Erythroblast (primary cell): ENCODE measurements around the gene PHLDB3.
"Not testable (repeated sequence)": the region's sequence is repeated elsewhere in the genome, so short reads cannot be mapped to it uniquely, and the experiment has no call there.

Experiments used
- DNase-seq, 2 experiments: peaks; one replicate each; lab custom pipeline; 2025; lab: John Stamatoyannopoulos, UW
- GATA1 ChIP-seq: IDR thresholded peaks from 2 replicates; pipeline ENCODE4 v1.6.1; 2011; ENCODE audit warnings: low read depth, mild to moderate bottlenecking, control low read depth, low read length, moderate library complexity
- POLR2A ChIP-seq: IDR thresholded peaks from 2 replicates; pipeline ENCODE4 v1.6.1; 2011; ENCODE audit warnings: mild to moderate bottlenecking, low read length

Gene PHLDB3

GRCh38 chr19:43446746-43447489 lies 57.6 kb downstream of the PHLDB3 start:
- TF ChIP-seq GATA1 (no peak), POLR2A (no peak)
- peak; percentile 75 to 88 for DNase-seq

GRCh38 chr19:43445426-43445825 lies 59.1 kb downstream of the PHLDB3 start:
- DNase-seq, result no peak
- no peak for TF ChIP-seq GATA1
- TF ChIP-seq POLR2A, result no peak

GRCh38 chr19:43444531-43445287 lies 59.8 kb downstream of the PHLDB3 start:
- TF ChIP-seq POLR2A, result no peak
- TF ChIP-seq GATA1, result no peak
- peak; percentile 72 to 87 for DNase-seq

- DNase-seq, result not testable (repeated sequence)
Observed at GRCh38 chr19:43444091-43444490, 60.5 kb downstream of the PHLDB3 start.

GRCh38 chr19:43441716-43442115 lies 62.8 kb downstream of the PHLDB3 start:
- no peak for TF ChIP-seq GATA1
- TF ChIP-seq POLR2A, result no peak
- DNase-seq, result no peak

GRCh38 chr19:43439709-43440063 lies 64.9 kb downstream of the PHLDB3 start:
- DNase-seq, result no peak
- TF ChIP-seq GATA1 (no peak), POLR2A (no peak)

- TF ChIP-seq POLR2A (no peak), GATA1 (no peak)
- DNase-seq, result peak in 1 of 2 experiments; percentile 11
Observed at GRCh38 chr19:43439032-43439708, 65.4 kb downstream of the PHLDB3 start.

- peak; percentile 27 to 63 for DNase-seq
Observed at GRCh38 chr19:43438291-43439031, 66.1 kb downstream of the PHLDB3 start.

GRCh38 chr19:43437712-43438111 lies 66.8 kb downstream of the PHLDB3 start:
- no peak for DNase-seq
- TF ChIP-seq POLR2A (no peak), GATA1 (no peak)

More at GRCh38 chr19:43438291-43439031, 66.1 kb downstream of the PHLDB3 start:
- TF ChIP-seq GATA1, result no peak
- no peak for TF ChIP-seq POLR2A

GRCh38 chr19:43437284-43437683 lies 67.3 kb downstream of the PHLDB3 start:
- DNase-seq, result not testable (repeated sequence)

GRCh38 chr19:43435775-43436174 lies 68.8 kb downstream of the PHLDB3 start:
- DNase-seq, result no peak
- TF ChIP-seq GATA1 (no peak), POLR2A (no peak)

GRCh38 chr19:43433689-43434088 lies 70.9 kb downstream of the PHLDB3 start:
- TF ChIP-seq GATA1 (no peak), POLR2A (no peak)
- no peak for DNase-seq

GRCh38 chr19:43433358-43433673 lies 71.2 kb downstream of the PHLDB3 start:
- TF ChIP-seq GATA1, result no peak
- TF ChIP-seq POLR2A, result no peak
- no peak for DNase-seq

- TF ChIP-seq POLR2A (no peak), GATA1 (no peak)
- no peak for DNase-seq
Observed at GRCh38 chr19:43430976-43431375, 73.6 kb downstream of the PHLDB3 start.
